ENCODE results near the gene ELMO1. TPM values are rescaled to one million over a fixed set of nuclear protein-coding genes. Genes with fewer than 3 reads are reported as not detected.

Gene ELMO1
- total and polyA plus RNA-seq, 10 of the 15 experiments (the other 5 are each of a cell fraction or from before 2014, with no cell fraction given): 22.6 to 85.9 (median 56.6) TPM

- Histone ChIP-seq H2AFZ (ENCODE audit: control insufficient read depth, low read depth, low read length) (no peak overlapping the region), H4K20me1 (ENCODE audit: control insufficient read depth, insufficient read depth) (no peaks in the 10 kb centered on the region), H3K27ac (ENCODE audit: control insufficient read depth, insufficient read depth) (no peak overlapping the region), H3K9me3 (replicated peaks; ENCODE audit: control insufficient read depth, insufficient read depth, low read length) (no peaks in the 10 kb centered on the region), H3K4me2 (ENCODE audit: control insufficient read depth, insufficient read depth) (no peak overlapping the region), H3K4me1 (ENCODE audit: control insufficient read depth, insufficient read depth, low read length) (peaks cover 6% of the 10 kb centered on the region), H3K79me2 (ENCODE audit: control insufficient read depth, insufficient read depth, low read length) (no peaks in the 10 kb centered on the region), H3K9ac (ENCODE audit: control insufficient read depth, insufficient read depth, low read length) (no peak overlapping the region), H3K4me3 (no peak overlapping the region), H3K36me3 (ENCODE audit: control insufficient read depth in 2 of 2, insufficient read depth in 2 of 2, low read length in 1 of 2) (peaks cover 0 to 11% of the 10 kb centered on the region in 2 experiments; a peak in 3 of 4 replicates), H3K27me3 (replicated peaks in 1 of 2; ENCODE audit: control insufficient read depth in 2 of 2, insufficient read depth in 2 of 2, low read length in 1 of 2) (no peaks in the 10 kb centered on the region)
- 96% methylated on average over 2 of the region's 2 CpGs for WGBS (ENCODE audit: insufficient coverage, insufficient replicate concordance, low lambda C conversion rate, missing lambda C conversion rate)
- POLR2A ChIA-PET: no interaction called here
- in situ Hi-C loops (cut with MboI) (loop anchor here (10.0 kb wide), 1 partner anchor 128 kb away; no protein-coding TSS in a partner anchor), intact Hi-C loops (cut with micrococcal nuclease; ENCODE audit: unreplicated experiment) (loop anchor here (10.0 kb wide), 1 partner anchor 288 kb away; no protein-coding TSS in a partner anchor)
- CTCF ChIA-PET: interaction anchor here (0.9 to 1.5 kb wide), 5 partner anchors 8 to 279 kb away, joined by 3 to 4 read pairs (median 3); no protein-coding TSS in a partner anchor
- RAD21 ChIA-PET (ENCODE audit: unreplicated experiment): no interaction called here
- no peak for ATAC-seq
- DNase-seq (ENCODE audit: low read depth, low spot score): no peak
- no TSS peak for BruUV-seq (replicated peaks)
- no peak for FAIRE-seq
- SMC1A ChIA-PET (ENCODE audit: uncharacterized antibody, unreplicated experiment): no interaction called here
- TF ChIP-seq RBBP5 (conservative IDR thresholded peaks at IDR 0.05) (no peak), TCF12 (IDR thresholded peaks at IDR 0.05; ENCODE audit: low read depth, low read length) (no peak), ZBED1 (IDR thresholded peaks at IDR 0.05; ENCODE audit: borderline replicate concordance) (no peak), ZBTB33 (IDR thresholded peaks at IDR 0.05) (no peak), ZNF217 (IDR thresholded peaks at IDR 0.05) (no peak), SRF (IDR thresholded peaks at IDR 0.05; ENCODE audit: low read depth in 2 of 2, low read length in 2 of 2) (no peak), SMAD1 (IDR thresholded peaks at IDR 0.05; ENCODE audit: low read depth, partially characterized antibody) (no peak), SUZ12 (IDR thresholded peaks at IDR 0.05; ENCODE audit: unreplicated experiment) (no peak), CEBPB (IDR thresholded peaks at IDR 0.05; ENCODE audit: borderline replicate concordance in 1 of 2, low read depth in 2 of 2, low read length in 2 of 2) (no peak), CBFB (IDR thresholded peaks at IDR 0.05; ENCODE audit: low read depth) (no peak), TCF3 (IDR thresholded peaks at IDR 0.05; ENCODE audit: borderline replicate concordance, insufficient read depth, low read depth, low read length) (no peak), ZBTB11 (CRISPR knock-in tag; IDR thresholded peaks at IDR 0.05) (no peak), SIX5 (IDR thresholded peaks at IDR 0.05; ENCODE audit: low read depth, low read length, severe bottlenecking) (no peak), SP1 (IDR thresholded peaks at IDR 0.05; ENCODE audit: low read depth, low read length) (no peak)
Measured at GRCh38 chr7:37216923-37217322, 231.7 kb downstream of the ELMO1 start.

Measured in GM12878 (cell line).